ENCODE results near the gene SSC5D. TPM values are rescaled to one million over a fixed set of nuclear protein-coding genes. Genes with fewer than 3 reads are reported as not detected.
A peak's percentile ranks its signal among the peaks of the same experiment; 100 is the strongest.

The SSC5D gene
- total and polyA plus RNA-seq, 9 of the 15 experiments (the other 6 are each of a cell fraction or from before 2014, with no cell fraction given) = 0.04 to 0.71 (median 0.14) TPM; not detected in 2

DNA sequence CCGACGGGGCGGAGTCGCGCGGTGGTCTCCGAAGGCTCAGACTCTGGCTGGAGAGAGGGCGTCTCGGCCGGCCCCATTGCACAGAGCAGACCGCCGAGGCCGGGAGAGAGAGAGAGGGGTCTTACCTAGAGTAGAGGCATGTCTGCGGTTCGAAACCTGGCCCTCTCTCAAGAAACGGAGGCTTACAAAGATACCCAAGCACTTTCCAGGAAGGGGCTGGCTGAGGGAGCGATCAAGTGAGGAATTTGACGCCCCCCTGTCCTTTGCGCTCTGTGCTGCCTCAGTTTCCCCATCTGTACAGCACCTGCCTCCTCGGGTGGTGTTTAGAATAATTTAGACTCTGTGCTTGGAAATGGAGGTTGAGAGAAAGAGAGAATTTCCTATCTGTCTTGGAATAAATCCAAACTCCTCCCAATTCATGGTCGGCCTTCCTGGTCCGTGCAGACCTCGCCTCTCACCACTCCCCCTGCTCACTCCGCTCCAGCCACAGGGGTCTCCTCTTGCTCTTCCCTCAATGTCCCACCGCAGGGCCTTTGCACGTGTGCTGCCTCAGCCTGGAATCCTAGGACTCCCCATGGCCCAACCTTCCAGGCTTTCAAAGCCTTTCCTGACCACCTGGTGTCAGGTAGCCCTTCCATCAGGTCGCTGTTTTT, 26.1 kb upstream of the SSC5D start (continued):
- TF ChIP-seq, protein P1, sequence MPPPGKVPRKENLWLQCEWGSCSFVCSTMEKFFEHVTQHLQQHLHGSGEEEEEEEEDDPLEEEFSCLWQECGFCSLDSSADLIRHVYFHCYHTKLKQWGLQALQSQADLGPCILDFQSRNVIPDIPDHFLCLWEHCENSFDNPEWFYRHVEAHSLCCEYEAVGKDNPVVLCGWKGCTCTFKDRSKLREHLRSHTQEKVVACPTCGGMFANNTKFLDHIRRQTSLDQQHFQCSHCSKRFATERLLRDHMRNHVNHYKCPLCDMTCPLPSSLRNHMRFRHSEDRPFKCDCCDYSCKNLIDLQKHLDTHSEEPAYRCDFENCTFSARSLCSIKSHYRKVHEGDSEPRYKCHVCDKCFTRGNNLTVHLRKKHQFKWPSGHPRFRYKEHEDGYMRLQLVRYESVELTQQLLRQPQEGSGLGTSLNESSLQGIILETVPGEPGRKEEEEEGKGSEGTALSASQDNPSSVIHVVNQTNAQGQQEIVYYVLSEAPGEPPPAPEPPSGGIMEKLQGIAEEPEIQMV (tag; conservative IDR thresholded peaks at IDR 0.05; ENCODE audit: low read depth) = no peak
- no peak for TF ChIP-seq POU5F1 (IDR thresholded peaks at IDR 0.05; ENCODE audit: borderline replicate concordance, low read depth, low read length, partially characterized antibody)
- TF ChIP-seq RBBP5 (IDR thresholded peaks at IDR 0.05; ENCODE audit: borderline replicate concordance, insufficient read depth, low read length, poor library complexity, severe bottlenecking) = no peak
- TF ChIP-seq, protein P2, sequence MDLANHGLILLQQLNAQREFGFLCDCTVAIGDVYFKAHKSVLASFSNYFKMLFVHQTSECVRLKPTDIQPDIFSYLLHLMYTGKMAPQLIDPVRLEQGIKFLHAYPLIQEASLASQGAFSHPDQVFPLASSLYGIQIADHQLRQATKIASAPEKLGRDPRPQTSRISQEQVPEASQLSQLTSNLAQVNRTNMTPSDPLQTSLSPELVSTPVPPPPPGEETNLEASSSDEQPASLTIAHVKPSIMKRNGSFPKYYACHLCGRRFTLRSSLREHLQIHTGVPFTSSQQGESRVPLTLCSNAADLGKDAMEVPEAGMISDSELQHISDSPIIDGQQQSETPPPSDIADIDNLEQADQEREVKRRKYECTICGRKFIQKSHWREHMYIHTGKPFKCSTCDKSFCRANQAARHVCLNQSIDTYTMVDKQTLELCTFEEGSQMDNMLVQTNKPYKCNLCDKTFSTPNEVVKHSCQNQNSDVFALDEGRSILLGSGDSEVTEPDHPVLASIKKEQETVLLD (IDR thresholded peaks at IDR 0.05) = 0 out of 2 replicates have a peak, but pooled peaks have one; percentile 11
- peak; percentile 68; the same call in 1 of the 2 replicates for TF ChIP-seq ETV5 (CRISPR knock-in tag; IDR thresholded peaks at IDR 0.05; ENCODE audit: low read depth)
- no peak for TF ChIP-seq ZNF232 (CRISPR knock-in tag; IDR thresholded peaks at IDR 0.05)
- TF ChIP-seq FOXA3 (CRISPR knock-in tag; conservative IDR thresholded peaks at IDR 0.05 in 1 of 2, IDR thresholded peaks at IDR 0.05 in 1 of 2) = peak in 1 of 2 experiments; percentile 41; a peak in 1 of 4 replicates
- TF ChIP-seq, protein P3, sequence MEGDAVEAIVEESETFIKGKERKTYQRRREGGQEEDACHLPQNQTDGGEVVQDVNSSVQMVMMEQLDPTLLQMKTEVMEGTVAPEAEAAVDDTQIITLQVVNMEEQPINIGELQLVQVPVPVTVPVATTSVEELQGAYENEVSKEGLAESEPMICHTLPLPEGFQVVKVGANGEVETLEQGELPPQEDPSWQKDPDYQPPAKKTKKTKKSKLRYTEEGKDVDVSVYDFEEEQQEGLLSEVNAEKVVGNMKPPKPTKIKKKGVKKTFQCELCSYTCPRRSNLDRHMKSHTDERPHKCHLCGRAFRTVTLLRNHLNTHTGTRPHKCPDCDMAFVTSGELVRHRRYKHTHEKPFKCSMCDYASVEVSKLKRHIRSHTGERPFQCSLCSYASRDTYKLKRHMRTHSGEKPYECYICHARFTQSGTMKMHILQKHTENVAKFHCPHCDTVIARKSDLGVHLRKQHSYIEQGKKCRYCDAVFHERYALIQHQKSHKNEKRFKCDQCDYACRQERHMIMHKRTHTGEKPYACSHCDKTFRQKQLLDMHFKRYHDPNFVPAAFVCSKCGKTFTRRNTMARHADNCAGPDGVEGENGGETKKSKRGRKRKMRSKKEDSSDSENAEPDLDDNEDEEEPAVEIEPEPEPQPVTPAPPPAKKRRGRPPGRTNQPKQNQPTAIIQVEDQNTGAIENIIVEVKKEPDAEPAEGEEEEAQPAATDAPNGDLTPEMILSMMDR (IDR thresholded peaks at IDR 0.05 in 2 of 3, conservative IDR thresholded peaks at IDR 0.05 in 1 of 3; ENCODE audit: insufficient read depth in 2 of 3, low read depth in 1 of 3, low read length in 3 of 3) = peak in 1 of 3 experiments; percentile 20; a peak in 1 of 6 replicates
- no peak for TF ChIP-seq CTBP1 (IDR thresholded peaks at IDR 0.05; ENCODE audit: borderline replicate concordance)
- TF ChIP-seq L3MBTL2 (IDR thresholded peaks at IDR 0.05) = peak; percentile 28; the same call in 1 of the 2 replicates
- TF ChIP-seq, protein P4, sequence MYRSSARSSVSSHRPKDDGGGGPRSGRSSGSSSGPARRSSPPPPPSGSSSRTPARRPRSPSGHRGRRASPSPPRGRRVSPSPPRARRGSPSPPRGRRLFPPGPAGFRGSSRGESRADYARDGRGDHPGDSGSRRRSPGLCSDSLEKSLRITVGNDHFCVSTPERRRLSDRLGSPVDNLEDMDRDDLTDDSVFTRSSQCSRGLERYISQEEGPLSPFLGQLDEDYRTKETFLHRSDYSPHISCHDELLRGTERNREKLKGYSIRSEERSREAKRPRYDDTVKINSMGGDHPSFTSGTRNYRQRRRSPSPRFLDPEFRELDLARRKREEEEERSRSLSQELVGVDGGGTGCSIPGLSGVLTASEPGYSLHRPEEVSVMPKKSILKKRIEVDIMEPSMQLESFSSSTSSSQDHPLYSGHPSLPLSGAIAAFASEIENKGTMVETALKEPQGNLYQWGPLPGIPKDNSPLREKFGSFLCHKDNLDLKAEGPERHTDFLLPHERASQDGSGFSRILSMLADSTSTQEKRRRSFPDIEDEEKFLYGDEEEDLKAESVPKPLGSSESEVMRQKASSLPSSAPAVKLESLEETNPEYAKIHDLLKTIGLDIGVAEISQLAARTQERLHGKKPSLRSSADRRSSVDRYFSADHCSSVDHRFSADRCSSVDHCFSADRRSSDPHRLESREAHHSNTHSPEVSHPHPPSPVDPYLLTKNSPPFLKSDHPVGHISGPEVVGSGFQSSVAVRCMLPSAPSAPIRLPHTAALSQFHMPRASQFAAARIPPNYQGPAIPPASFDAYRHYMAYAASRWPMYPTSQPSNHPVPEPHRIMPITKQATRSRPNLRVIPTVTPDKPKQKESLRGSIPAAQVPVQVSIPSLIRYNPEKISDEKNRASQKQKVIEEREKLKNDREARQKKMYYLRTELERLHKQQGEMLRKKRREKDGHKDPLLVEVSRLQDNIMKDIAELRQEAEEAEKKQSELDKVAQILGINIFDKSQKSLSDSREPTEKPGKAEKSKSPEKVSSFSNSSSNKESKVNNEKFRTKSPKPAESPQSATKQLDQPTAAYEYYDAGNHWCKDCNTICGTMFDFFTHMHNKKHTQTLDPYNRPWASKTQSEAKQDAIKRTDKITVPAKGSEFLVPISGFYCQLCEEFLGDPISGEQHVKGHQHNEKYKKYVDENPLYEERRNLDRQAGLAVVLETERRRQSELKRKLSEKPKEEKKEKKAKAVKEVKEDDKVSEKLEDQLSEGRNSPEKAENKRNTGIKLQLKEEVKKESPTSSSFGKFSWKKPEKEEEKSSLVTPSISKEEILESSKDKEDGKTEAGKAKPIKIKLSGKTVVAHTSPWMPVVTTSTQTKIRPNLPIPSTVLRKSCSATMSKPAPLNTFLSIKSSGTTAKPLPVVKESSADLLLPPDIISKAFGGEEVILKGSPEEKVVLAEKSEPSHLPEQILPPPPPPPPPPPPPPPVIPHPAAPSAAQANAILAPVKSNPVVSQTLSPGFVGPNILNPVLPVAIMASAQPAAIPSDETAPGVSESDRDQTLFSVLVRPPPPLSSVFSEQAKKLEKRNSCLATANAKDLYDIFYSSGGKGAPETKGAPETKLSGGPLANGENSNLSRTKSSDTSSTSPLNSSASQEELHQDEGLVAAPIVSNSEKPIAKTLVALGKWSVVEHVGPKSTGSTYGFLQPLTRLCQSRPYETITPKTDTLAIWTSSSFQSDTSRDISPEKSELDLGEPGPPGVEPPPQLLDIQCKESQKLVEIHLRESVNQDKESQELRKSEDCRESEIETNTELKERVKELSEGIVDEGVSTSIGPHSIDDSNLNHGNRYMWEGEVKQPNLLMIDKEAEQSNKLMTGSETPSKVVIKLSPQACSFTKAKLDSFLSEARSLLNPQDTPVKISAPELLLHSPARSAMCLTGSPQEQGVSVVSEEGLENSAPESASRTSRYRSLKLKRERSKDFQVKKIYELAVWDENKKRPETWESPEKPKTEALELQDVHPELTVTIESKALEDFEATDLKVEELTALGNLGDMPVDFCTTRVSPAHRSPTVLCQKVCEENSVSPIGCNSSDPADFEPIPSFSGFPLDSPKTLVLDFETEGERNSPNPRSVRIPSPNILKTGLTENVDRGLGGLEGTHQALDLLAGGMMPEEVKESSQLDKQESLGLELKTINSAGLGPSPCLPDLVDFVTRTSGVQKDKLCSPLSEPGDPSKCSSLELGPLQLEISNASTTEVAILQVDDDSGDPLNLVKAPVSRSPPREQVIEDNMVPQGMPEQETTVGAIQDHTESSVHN (IDR thresholded peaks at IDR 0.05; ENCODE audit: borderline replicate concordance in 1 of 2, low read depth in 1 of 2) = no peak
- TF ChIP-seq ZNF766 (CRISPR knock-in tag; conservative IDR thresholded peaks at IDR 0.05) = 0 out of 2 replicates have a peak, but pooled peaks have one; percentile 40
